Astrocyte (in vitro differentiated cells and primary cell): ENCODE results near the gene SSH2. TPM values are rescaled to one million over a fixed set of nuclear protein-coding genes. Genes with fewer than 3 reads are reported as not detected.

ENCODE experiments used
- DNase-seq: peaks from one replicate; pipeline ENCODE4 v3.0.0-alpha.2; 2010; ENCODE audit warnings: low read depth
- FAIRE-seq: peaks from 2 replicates; lab custom pipeline; 2011; peaks lifted over from hg19 to GRCh38; lab: Jason Lieb, UNC
- H2AFZ ChIP-seq: 2 replicates; pipeline ENCODE4 v1.6.0; 2012; ENCODE audit warnings: low read depth, low read length, inconsistent platforms
- H3K27ac ChIP-seq: 2 replicates; pipeline ENCODE4 v1.5.1; 2011; ENCODE audit warnings: low read depth, low read length, inconsistent platforms
- H3K27me3 ChIP-seq: 2 replicates; pipeline ENCODE4 v1.6.0; 2011; ENCODE audit warnings: low read length, inconsistent platforms; ENCODE audit not compliant: insufficient read depth
- H3K36me3 ChIP-seq: 2 replicates; pipeline ENCODE4 v1.5.1; 2011; ENCODE audit warnings: low read length, inconsistent platforms; ENCODE audit not compliant: insufficient read depth
- H3K4me1 ChIP-seq: 2 replicates; pipeline ENCODE4 v1.5.1; 2011; ENCODE audit warnings: low read length, inconsistent platforms; ENCODE audit not compliant: insufficient read depth
- H3K4me2 ChIP-seq: 2 replicates; pipeline ENCODE4 v1.6.0; 2012; ENCODE audit warnings: low read length, inconsistent platforms
- H3K4me3 ChIP-seq: 2 replicates; pipeline ENCODE4 v1.5.1; 2011; ENCODE audit warnings: low read depth, mild to moderate bottlenecking, low read length, inconsistent platforms; ENCODE audit not compliant: insufficient read depth
- H3K79me2 ChIP-seq: 2 replicates; pipeline ENCODE4 v1.6.0; 2012; ENCODE audit warnings: mild to moderate bottlenecking, low read length, inconsistent platforms; ENCODE audit not compliant: insufficient read depth
- H3K9ac ChIP-seq: 2 replicates; pipeline ENCODE4 v1.6.0; 2012; ENCODE audit warnings: mild to moderate bottlenecking, low read length, inconsistent platforms
- H3K9me3 ChIP-seq: 2 replicates; pipeline ENCODE4 v1.5.1; 2012; ENCODE audit warnings: low read depth, mild to moderate bottlenecking, low read length, inconsistent platforms; ENCODE audit not compliant: insufficient read depth
- H4K20me1 ChIP-seq: 2 replicates; pipeline ENCODE4 v1.6.0; 2012; ENCODE audit warnings: low read length, inconsistent platforms; ENCODE audit not compliant: insufficient read depth
- H3K27ac Mint-ChIP-seq: one replicate; pipeline ENCODE4 v1.8.0; 2021; ENCODE audit warnings: mild to moderate bottlenecking, mixed read lengths; ENCODE audit not compliant: unreplicated experiment
- H3K27me3 Mint-ChIP-seq: one replicate; pipeline ENCODE4 v1.8.0; 2021; ENCODE audit warnings: low read depth, mixed read lengths; ENCODE audit not compliant: unreplicated experiment
- H3K36me3 Mint-ChIP-seq: one replicate; pipeline ENCODE4 v1.8.0; 2021; ENCODE audit warnings: low read depth, mixed read lengths; ENCODE audit not compliant: unreplicated experiment
- H3K4me1 Mint-ChIP-seq: one replicate; pipeline ENCODE4 v1.8.0; 2021; ENCODE audit warnings: low read depth, mixed read lengths; ENCODE audit not compliant: unreplicated experiment
- H3K4me3 Mint-ChIP-seq: one replicate; pipeline ENCODE4 v1.8.0; 2021; ENCODE audit warnings: mild to moderate bottlenecking, moderate library complexity, mixed read lengths; ENCODE audit not compliant: unreplicated experiment
- H3K9me3 Mint-ChIP-seq: one replicate; pipeline ENCODE4 v1.8.0; 2021; ENCODE audit warnings: mild to moderate bottlenecking, mixed read lengths; ENCODE audit not compliant: unreplicated experiment
- CTCF ChIP-seq: IDR thresholded peaks from 2 replicates; pipeline ENCODE4 v1.5.1; 2011; ENCODE audit warnings: low read depth, mild to moderate bottlenecking, inconsistent platforms, low read length, moderate library complexity; ENCODE audit not compliant: insufficient read depth
- EZH2 ChIP-seq: IDR thresholded peaks from 2 replicates; pipeline ENCODE4 v1.6.1; 2012; ENCODE audit warnings: mild to moderate bottlenecking, low read length, inconsistent platforms; ENCODE audit not compliant: insufficient read depth
- total RNA-seq: library from RNA; stranded (reverse); gene quantifications from 2 replicates; pipeline ENCODE4 v1.2.1, GENCODE V29; 2021

The SSH2 gene
- total RNA-seq, 1 donor from 2014 or later = 31.1 TPM

DNA sequence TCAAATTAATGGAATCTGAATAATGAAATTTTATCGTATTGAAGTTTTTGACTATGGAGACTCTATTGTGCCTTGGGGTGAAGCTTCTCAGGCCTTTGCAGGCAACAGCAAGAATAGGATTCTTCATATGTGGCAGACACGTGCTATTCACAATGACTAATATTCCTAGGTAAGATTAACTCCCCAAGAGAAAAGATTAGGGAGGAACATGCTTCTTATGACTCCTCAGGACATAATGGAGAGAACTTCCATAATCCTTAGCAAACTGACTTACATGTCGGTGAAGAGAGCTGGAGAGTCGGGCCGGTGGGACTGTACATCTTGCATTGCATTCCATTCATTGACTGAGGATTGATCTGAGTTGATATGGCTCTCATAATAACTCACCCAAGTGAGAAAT lies 258.4 kb downstream of the SSH2 start:
- Histone ChIP-seq H3K4me2 (no peak overlapping the region), H4K20me1 (no peaks in the 10 kb centered on the region), H3K79me2 (no peaks in the 10 kb centered on the region), H3K36me3 (peaks cover 14% of the 10 kb centered on the region), H3K4me3 (no peak overlapping the region), H3K9ac (no peak overlapping the region), H3K27ac (no peak overlapping the region), H2AFZ (no peak overlapping the region), H3K9me3 (no peaks in the 10 kb centered on the region), H3K27me3 (no peaks in the 10 kb centered on the region), H3K4me1 (no peaks in the 10 kb centered on the region)
- Mint-ChIP-seq H3K27ac (no peak overlapping the region), H3K36me3 (peaks cover 12% of the 10 kb centered on the region), H3K27me3 (no peaks in the 10 kb centered on the region), H3K4me3 (no peak overlapping the region), H3K4me1 (peaks cover 12% of the 10 kb centered on the region), H3K9me3 (no peaks in the 10 kb centered on the region)
- FAIRE-seq = no peak
- TF ChIP-seq EZH2 = no peak
- TF ChIP-seq CTCF = no peak
- DNase-seq = no peak

- TF ChIP-seq EZH2 = no peak
- TF ChIP-seq CTCF = no peak
- Histone ChIP-seq H3K9ac (no peak overlapping the region), H3K36me3 (peaks cover 15% of the 10 kb centered on the region), H2AFZ (no peak overlapping the region), H4K20me1 (no peaks in the 10 kb centered on the region), H3K79me2 (no peaks in the 10 kb centered on the region), H3K27me3 (no peaks in the 10 kb centered on the region), H3K4me3 (no peak overlapping the region), H3K4me1 (peaks cover 15% of the 10 kb centered on the region), H3K9me3 (no peaks in the 10 kb centered on the region), H3K27ac (no peak overlapping the region), H3K4me2 (no peak overlapping the region)
- H3K4me1 Mint-ChIP-seq = peaks cover 25% of the 10 kb centered on the region
- DNase-seq (no peak), FAIRE-seq (no peak)
- no peak overlapping the region for H3K4me3 Mint-ChIP-seq
- no peaks in the 10 kb centered on the region for H3K9me3 Mint-ChIP-seq
- H3K36me3 Mint-ChIP-seq = peaks cover 16% of the 10 kb centered on the region
- H3K27me3 Mint-ChIP-seq = no peaks in the 10 kb centered on the region
- H3K27ac Mint-ChIP-seq = no peak overlapping the region
Measured at GRCh38 chr17:29669266-29669665, 260.8 kb downstream of the SSH2 start.

GRCh38 chr17:29667969-29668368 lies 262.1 kb downstream of the SSH2 start:
- H3K4me3 Mint-ChIP-seq = peak overlapping the region; percentile 46
- FAIRE-seq = no peak
- no peak overlapping the region for H3K9ac ChIP-seq
- no peak overlapping the region for H3K4me2 ChIP-seq
- peak overlapping the region; percentile 13 for H3K27ac Mint-ChIP-seq
- H3K27me3 ChIP-seq = no peaks in the 10 kb centered on the region
- no peaks in the 10 kb centered on the region for H3K9me3 Mint-ChIP-seq
- H3K27ac ChIP-seq = no peak overlapping the region
- no peak overlapping the region for H3K4me3 ChIP-seq
- H3K4me1 Mint-ChIP-seq = peaks cover 30% of the 10 kb centered on the region
- no peaks in the 10 kb centered on the region for H3K79me2 ChIP-seq
- no peak overlapping the region for H2AFZ ChIP-seq
- peak; percentile 51 for DNase-seq
- no peaks in the 10 kb centered on the region for H4K20me1 ChIP-seq
- peaks cover 12% of the 10 kb centered on the region for H3K36me3 ChIP-seq
- peaks cover 16% of the 10 kb centered on the region for H3K36me3 Mint-ChIP-seq
- TF ChIP-seq CTCF (no peak), EZH2 (no peak)
- peaks cover 15% of the 10 kb centered on the region for H3K4me1 ChIP-seq
- H3K9me3 ChIP-seq = no peaks in the 10 kb centered on the region
- no peaks in the 10 kb centered on the region for H3K27me3 Mint-ChIP-seq
